GM12874 (cell line): ENCODE data around the gene C19orf12.

Experiments
- CTCF ChIP-seq: IDR thresholded peaks from 2 replicates; pipeline ENCODE4 v1.5.1; 2011; ENCODE audit warnings: low read depth, mild to moderate bottlenecking, control low read depth, low read length, moderate library complexity; ENCODE audit not compliant: insufficient read depth

The C19orf12 gene

GRCh38 chr19:29683009-29683408 lies 32.1 kb downstream of the C19orf12 start:
- no peak for TF ChIP-seq CTCF

- no peak for TF ChIP-seq CTCF
Observed at GRCh38 chr19:29682236-29682895, 32.7 kb downstream of the C19orf12 start.

- TF ChIP-seq CTCF, result no peak
Observed at GRCh38 chr19:29681422-29682235, 33.4 kb downstream of the C19orf12 start.

- TF ChIP-seq CTCF, result no peak
Observed at GRCh38 chr19:29680937-29681336, 34.1 kb downstream of the C19orf12 start.

- TF ChIP-seq CTCF, result no peak
Observed at GRCh38 chr19:29680447-29680846, 34.6 kb downstream of the C19orf12 start.

- TF ChIP-seq CTCF, result no peak
Observed at GRCh38 chr19:29679598-29680210, 35.4 kb downstream of the C19orf12 start.

GRCh38 chr19:29678484-29679106 lies 36.5 kb downstream of the C19orf12 start:
- TF ChIP-seq CTCF, result no peak
